ENCODE data around the gene SLC6A6.

DNA sequence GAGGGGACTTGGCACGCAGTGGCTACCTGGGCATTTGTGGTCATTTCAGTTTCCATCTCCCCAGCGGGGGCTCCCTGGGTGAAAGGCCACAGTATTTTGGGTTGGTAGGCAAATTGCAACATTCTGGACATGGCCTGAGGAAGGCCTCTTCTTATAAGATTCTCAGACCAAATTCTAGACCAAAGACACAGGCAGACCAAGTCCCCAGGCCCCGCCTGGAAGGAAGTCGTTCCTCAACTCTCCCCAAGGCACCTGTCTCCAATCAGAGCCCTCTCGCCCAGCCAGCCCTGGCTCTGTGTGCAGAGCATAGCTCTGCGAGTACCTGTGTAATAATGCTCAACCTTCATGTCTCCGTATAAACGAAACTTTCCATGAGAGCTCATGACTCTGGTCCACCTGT lies 84.7 kb downstream of the SLC6A6 start:
- TF ChIP-seq, protein P1, sequence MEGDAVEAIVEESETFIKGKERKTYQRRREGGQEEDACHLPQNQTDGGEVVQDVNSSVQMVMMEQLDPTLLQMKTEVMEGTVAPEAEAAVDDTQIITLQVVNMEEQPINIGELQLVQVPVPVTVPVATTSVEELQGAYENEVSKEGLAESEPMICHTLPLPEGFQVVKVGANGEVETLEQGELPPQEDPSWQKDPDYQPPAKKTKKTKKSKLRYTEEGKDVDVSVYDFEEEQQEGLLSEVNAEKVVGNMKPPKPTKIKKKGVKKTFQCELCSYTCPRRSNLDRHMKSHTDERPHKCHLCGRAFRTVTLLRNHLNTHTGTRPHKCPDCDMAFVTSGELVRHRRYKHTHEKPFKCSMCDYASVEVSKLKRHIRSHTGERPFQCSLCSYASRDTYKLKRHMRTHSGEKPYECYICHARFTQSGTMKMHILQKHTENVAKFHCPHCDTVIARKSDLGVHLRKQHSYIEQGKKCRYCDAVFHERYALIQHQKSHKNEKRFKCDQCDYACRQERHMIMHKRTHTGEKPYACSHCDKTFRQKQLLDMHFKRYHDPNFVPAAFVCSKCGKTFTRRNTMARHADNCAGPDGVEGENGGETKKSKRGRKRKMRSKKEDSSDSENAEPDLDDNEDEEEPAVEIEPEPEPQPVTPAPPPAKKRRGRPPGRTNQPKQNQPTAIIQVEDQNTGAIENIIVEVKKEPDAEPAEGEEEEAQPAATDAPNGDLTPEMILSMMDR (IDR thresholded peaks at IDR 0.05; ENCODE audit: insufficient read depth, low read length, poor library complexity, severe bottlenecking) = no peak
- no peak for TF ChIP-seq EZH2phosphoT487 (conservative IDR thresholded peaks at IDR 0.05; ENCODE audit: low read length)

Data from SU-DHL-6 (cell line).